GM19099 (cell line): ENCODE measurements around the gene FREM2.

Experiments
- POLR2A ChIP-seq: IDR thresholded peaks from 3 replicates; pipeline ENCODE4 v1.6.1; 2011; ENCODE audit warnings: low read depth; ENCODE audit not compliant: insufficient read length; ENCODE audit errors: extremely low read depth

The FREM2 gene

DNA sequence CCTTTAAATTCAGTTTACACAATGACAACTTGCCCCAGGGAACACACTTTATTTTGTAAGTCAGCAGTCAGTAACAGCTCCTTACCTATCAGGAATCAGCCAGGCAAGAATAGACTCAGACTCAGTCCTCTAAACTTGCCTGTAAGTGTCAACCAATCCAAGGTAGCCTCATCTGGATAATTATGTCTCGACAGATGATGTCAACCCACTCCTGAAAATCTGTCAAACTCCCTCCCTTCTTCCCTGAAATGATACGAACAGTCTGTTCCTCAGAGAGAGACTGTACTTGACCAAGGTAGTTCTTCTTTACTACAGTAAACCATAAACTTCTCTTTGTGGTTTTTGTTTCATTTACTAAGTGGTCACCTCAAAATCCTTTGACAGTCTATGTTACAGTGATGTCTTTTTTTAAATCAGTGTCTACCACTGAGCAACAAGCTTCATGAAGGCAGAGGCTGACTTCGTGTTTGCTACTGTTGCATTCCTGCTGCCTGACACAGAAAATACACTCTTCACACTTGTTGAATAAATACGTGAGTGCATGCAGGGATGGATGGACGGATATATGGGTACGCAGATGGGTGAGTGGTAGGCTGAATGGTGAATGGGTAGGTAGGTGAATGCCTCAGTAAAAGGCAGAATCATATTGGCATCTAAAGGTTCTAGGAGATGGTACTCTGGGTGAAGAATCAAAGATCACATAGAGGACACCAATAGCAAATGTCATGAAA lies 17.5 kb upstream of the FREM2 start:
- TF ChIP-seq POLR2A: no peak

DNA sequence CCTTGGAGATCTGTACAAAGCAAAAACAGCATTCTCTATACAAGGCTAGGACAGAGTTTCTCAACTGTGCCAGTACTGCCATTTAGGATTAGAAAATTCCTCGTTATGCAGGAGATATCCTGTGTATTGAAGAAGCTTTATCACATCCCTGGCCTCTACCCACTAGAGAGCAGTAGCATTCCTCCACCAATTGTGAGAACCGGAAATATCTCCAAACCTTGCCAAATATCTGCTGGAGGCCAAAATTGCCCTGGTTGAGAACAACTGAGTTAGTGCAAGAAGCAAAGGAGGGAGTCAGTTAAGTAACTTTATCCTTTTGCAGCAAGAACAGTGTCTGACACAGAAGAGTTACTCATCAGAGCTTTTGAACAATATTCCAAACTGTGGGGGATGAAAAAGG lies 16.2 kb upstream of the FREM2 start:
- TF ChIP-seq POLR2A: no peak

DNA sequence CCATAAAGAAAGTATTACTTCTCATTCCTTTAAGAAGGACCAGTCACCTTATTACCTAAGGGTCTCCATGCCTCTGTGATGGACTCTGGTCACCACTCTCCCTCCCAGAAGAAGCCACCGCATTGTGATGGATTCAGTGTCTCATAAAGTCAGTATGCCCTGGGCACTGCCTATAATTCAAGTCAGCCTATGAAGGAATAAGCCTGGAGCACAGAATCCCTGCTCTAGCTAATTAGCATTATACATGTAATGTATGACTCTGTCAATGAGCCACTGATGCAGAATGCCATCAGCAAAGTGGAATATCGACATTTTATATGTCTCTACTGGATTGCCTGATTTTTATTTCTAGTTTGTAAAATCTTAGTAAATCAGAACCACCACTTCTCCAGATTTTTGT lies 14.9 kb upstream of the FREM2 start:
- TF ChIP-seq POLR2A: no peak

DNA sequence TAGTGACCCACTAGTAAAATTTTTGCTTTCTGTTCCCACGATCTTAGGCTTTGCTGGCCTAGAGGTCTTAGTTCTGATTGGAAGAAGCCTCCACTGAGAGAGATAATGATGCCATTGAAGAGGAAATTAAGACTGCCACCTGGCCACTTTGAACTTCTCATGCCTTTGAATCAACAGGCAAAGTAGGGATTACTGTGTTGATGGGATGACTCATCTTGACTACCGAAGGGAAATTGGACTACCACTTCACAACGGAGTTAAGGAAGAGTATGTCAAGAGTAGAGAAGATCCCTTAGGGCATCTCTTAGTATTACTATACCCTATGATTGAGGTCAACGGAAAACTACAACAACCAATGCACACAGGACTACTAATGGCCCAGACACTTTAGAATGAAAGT lies 12.7 kb upstream of the FREM2 start:
- no peak for TF ChIP-seq POLR2A

DNA sequence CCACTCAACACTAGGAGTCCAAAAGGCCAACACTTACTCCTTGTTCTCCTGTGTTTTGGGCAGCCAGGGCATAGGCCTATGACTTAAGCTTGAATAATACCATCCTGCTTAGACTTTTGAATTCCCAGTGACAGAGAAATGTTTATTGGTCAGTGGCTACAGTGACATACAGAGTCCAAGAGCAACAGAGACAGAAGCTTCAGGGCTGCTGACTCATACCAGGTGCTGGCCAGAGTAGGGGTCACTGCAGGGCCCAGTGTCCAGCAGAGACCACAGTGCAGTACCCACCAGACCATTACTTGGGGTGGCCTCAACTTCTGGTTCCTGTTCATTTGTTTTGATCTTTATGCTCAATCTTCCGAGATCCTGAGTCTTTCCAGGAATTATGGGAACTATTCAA lies 6.0 kb upstream of the FREM2 start:
- TF ChIP-seq POLR2A: no peak

DNA sequence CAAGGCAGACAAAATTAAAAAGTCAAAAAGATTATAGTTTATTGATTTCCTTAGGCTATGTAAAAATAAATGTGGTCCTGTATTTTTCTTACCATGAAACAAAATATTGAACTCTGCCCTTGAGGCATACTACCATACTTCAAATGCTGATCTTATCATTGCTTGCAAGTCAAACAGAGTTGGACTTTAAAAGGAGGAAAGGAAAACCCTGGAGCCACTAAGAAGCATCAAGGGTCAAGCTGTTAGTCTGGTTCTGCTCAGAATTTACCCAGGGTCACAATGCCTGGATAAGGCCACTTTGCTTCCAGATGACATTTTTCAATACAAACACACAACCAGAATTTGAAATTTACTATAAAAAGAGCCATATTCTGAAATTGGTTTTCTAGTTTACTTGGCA lies 2.2 kb upstream of the FREM2 start:
- TF ChIP-seq POLR2A: no peak

DNA sequence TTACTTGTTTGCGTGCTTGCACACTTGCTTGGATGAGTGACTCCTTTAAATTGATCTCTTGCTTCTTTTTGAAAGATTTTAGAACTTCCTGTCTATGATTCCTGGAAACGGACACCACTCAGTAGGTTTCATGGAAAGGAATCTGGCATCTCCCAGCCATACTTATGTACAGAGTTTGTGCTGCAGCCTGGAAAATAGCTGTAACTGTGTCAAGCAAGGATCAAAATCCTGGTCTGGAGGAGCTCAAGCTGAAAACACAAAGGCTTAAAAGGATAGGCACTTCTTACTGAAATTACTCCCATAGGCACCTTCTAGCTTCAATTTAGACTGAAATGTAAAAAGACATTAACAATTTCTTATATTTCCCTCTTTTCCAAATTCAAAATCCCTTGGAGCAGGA lies 1.4 kb upstream of the FREM2 start:
- TF ChIP-seq POLR2A: no peak

DNA sequence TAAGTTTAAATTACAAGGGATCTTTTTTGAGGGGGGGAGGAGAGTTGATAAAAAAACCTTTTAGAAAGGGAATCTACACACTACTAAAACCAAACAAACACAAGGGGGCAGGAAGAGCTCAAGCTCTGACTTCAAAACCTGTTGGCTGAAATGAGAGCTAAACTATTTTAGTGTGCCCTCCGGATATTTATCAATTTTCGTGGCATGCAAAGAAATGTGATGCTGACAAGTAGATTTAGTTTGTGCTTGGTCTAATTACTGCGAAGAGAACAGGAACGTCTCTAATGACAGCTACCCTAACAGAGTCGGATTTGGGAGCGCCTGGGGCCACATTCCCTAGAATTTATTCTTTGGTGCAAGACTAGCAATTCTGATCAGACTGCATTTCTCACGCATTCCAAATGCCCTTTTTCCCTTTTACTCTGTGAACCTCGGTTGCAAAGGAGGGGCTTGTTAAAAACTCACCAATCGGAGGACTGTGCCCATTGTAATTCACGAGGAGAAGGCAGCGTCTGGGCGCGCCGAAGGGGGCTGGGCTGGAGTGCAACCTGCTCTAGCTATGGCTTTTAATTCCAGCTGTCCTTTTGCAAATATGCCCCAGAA lies 802 bp upstream of the FREM2 start:
- no peak for TF ChIP-seq POLR2A

GRCh38 chr13:38687246-38688229 lies 661 bp downstream of the FREM2 start:
- TF ChIP-seq POLR2A: no peak

- no peak for TF ChIP-seq POLR2A
Observed at GRCh38 chr13:38688674-38689073, 1.8 kb downstream of the FREM2 start.

GRCh38 chr13:38690231-38690630 lies 3.4 kb downstream of the FREM2 start:
- no peak for TF ChIP-seq POLR2A

GRCh38 chr13:38693168-38693567 lies 6.3 kb downstream of the FREM2 start:
- no peak for TF ChIP-seq POLR2A

GRCh38 chr13:38693641-38694040 lies 6.8 kb downstream of the FREM2 start:
- TF ChIP-seq POLR2A: no peak

- no peak for TF ChIP-seq POLR2A
Observed at GRCh38 chr13:38697197-38697596, 10.3 kb downstream of the FREM2 start.

- TF ChIP-seq POLR2A: no peak
Observed at GRCh38 chr13:38697628-38698333, 10.9 kb downstream of the FREM2 start.

GRCh38 chr13:38700051-38700450 lies 13.2 kb downstream of the FREM2 start:
- TF ChIP-seq POLR2A: no peak

- TF ChIP-seq POLR2A: no peak
Observed at GRCh38 chr13:38702669-38703068, 15.8 kb downstream of the FREM2 start.
